Neural crest cell (in vitro differentiated cells): Measurements from ENCODE around the gene MPIG6B. TPM values are rescaled to one million over a fixed set of nuclear protein-coding genes. Genes with fewer than 3 reads are reported as not detected.

Experiments
- DNase-seq: peaks from one replicate; pipeline ENCODE4 v3.0.0; 2021; ENCODE audit warnings: low read depth, mixed read lengths, low spot score
- H3K27ac Mint-ChIP-seq: one replicate; pipeline ENCODE4 v1.8.0; 2021; ENCODE audit warnings: mild to moderate bottlenecking, mixed read lengths; ENCODE audit not compliant: unreplicated experiment
- H3K27me3 Mint-ChIP-seq: 2 replicates; pipeline ENCODE4 v1.8.0; 2021; ENCODE audit warnings: low read depth, mild to moderate bottlenecking, mixed read lengths
- H3K36me3 Mint-ChIP-seq: 2 replicates; pipeline ENCODE4 v1.8.0; 2021; ENCODE audit warnings: low read depth, mild to moderate bottlenecking, mixed read lengths
- H3K4me1 Mint-ChIP-seq: 2 replicates; pipeline ENCODE4 v1.8.0; 2021; ENCODE audit warnings: mixed read lengths
- H3K4me3 Mint-ChIP-seq: one replicate; pipeline ENCODE4 v1.8.0; 2021; ENCODE audit warnings: mild to moderate bottlenecking, mixed read lengths
- H3K9me3 Mint-ChIP-seq: 2 replicates; pipeline ENCODE4 v1.8.0; 2021; ENCODE audit warnings: mixed read lengths
- total RNA-seq: library from RNA; stranded (reverse); gene quantifications from 2 replicates; pipeline ENCODE4 v1.2.1, GENCODE V29; 2021
- TF ChIP-seq, protein P1 (sequence below): fragments of 200-600 bp; sonication (generic); conservative IDR thresholded peaks from 2 replicates; pipeline ENCODE4 v1.5.0; 2021; ENCODE audit warnings: antibody characterized with exemption, mild to moderate bottlenecking

The MPIG6B gene
- total RNA-seq, 1 donor from 2014 or later = not detected

DNA sequence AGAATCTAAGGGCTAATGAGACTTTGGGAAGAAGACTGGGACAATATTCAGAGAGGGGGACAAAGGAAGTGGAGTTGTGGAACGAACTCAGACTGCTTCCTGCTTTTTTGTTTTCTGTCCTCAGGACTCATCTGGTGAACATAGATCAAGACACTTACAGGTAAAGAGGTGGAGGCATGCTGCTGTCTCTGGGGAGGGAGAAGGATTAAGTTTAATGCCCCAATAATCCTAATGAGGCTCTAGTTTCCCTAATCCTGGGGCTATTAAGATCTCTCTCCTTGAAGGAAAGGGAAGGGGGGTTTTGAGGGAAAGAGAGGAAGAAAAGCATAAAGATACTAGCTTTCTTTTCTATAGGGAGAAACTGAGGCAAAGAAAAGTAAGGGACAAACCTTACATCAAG lies 21.2 kb downstream of the MPIG6B start:
- no peaks in the 10 kb centered on the region for H3K27me3 Mint-ChIP-seq
- peaks cover 48% of the 10 kb centered on the region for H3K4me1 Mint-ChIP-seq
- peaks cover 18% of the 10 kb centered on the region for H3K36me3 Mint-ChIP-seq
- H3K9me3 Mint-ChIP-seq = no peaks in the 10 kb centered on the region
- H3K4me3 Mint-ChIP-seq = no peak overlapping the region
- no peak for DNase-seq
- TF ChIP-seq, protein P1, sequence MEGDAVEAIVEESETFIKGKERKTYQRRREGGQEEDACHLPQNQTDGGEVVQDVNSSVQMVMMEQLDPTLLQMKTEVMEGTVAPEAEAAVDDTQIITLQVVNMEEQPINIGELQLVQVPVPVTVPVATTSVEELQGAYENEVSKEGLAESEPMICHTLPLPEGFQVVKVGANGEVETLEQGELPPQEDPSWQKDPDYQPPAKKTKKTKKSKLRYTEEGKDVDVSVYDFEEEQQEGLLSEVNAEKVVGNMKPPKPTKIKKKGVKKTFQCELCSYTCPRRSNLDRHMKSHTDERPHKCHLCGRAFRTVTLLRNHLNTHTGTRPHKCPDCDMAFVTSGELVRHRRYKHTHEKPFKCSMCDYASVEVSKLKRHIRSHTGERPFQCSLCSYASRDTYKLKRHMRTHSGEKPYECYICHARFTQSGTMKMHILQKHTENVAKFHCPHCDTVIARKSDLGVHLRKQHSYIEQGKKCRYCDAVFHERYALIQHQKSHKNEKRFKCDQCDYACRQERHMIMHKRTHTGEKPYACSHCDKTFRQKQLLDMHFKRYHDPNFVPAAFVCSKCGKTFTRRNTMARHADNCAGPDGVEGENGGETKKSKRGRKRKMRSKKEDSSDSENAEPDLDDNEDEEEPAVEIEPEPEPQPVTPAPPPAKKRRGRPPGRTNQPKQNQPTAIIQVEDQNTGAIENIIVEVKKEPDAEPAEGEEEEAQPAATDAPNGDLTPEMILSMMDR = no peak
- peak overlapping the region; percentile 23 for H3K27ac Mint-ChIP-seq

- no peaks in the 10 kb centered on the region for H3K27me3 Mint-ChIP-seq
- H3K36me3 Mint-ChIP-seq = peaks cover 13% of the 10 kb centered on the region
- no peaks in the 10 kb centered on the region for H3K9me3 Mint-ChIP-seq
- no peak overlapping the region for H3K27ac Mint-ChIP-seq
- H3K4me3 Mint-ChIP-seq = no peak overlapping the region
- peaks cover 13% of the 10 kb centered on the region for H3K4me1 Mint-ChIP-seq
- DNase-seq = no peak
- TF ChIP-seq, protein P1 = no peak
These were observed 26.3 kb downstream of the MPIG6B start for GRCh38 chr6:31749301-31750036.

DNA sequence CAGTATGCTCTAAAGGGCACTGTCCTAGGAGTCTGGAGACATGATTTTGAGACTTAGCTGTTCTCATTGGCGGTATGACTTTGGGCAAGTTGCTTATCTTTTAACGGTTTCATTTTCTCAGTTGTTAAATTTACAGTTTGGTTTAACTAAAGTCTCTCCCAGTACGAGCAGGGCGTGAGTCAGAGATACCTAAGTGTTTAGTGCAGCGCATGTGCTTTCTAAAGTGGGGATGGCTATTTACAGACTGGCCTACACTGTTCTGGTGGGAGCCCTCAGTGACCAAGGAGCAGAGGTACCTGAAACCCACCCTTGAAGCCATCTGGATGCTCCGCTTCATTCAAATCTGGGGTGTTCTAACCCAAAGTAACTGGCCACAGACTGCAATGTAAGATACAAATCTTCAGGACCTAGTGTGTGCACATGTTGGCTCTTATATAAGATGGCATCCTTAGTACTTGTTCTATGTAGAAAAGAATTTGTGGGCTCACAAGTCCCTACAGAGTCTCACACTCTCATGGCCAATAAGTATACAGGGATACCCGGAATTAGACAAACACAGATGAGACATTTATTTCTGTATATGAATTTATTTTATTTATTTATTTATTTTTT lies 27.3 kb downstream of the MPIG6B start:
- Mint-ChIP-seq H3K27ac (peak overlapping the region; percentile 20), H3K27me3 (no peaks in the 10 kb centered on the region), H3K36me3 (peaks cover 13% of the 10 kb centered on the region), H3K9me3 (no peaks in the 10 kb centered on the region), H3K4me1 (peaks cover 6% of the 10 kb centered on the region), H3K4me3 (no peak overlapping the region)
- TF ChIP-seq, protein P1 = no peak
- DNase-seq = no peak

DNA sequence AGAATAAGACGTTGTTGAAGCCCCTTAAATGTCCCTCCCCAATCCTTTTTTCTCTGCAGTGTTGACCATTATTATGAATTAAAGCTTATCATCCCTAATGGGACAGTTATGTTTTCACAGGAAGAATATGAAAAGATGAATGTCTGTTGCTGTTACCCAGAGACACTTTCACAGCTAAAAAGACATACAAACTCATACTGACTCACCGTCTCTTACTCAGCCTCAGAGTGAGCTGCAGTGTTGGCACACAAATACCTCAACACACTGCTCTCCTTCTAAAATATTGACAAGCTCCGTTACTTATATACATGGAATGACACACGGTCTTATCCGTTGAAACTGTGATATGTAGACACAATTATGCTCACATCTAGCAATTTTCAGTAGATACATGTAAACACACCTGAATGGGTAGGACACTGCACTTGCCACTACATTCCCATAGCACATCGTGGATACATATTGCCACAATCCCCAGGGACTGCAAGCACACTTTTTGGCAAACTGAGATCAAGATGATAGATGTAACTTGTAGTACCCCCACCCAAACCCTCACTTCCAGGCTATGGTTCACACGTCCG lies 29.7 kb downstream of the MPIG6B start:
- Mint-ChIP-seq H3K4me3 (no peak overlapping the region), H3K27ac (no peak overlapping the region), H3K27me3 (no peaks in the 10 kb centered on the region), H3K9me3 (no peaks in the 10 kb centered on the region), H3K36me3 (peaks cover 9% of the 10 kb centered on the region), H3K4me1 (no peaks in the 10 kb centered on the region)
- no peak for DNase-seq
- TF ChIP-seq, protein P1 = no peak

DNA sequence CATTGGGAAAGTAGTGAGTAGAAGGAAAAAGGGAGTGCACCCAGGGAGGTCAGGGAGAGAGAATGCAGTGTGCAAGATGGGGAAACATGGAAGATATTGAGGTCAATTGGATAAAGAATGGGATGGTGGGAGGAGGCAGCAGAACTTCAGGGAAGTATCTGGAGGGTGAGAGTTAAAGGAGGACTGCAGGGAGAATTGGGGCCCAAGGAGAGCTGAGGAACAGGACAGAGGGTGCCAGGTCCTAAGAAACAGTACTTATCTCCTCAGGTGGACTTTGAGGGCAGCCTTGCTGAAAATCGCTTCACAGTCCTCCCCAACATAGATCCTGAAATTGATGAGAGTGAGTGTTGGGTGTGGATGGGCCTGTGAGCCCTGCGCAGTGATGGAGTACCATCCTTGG lies 35.1 kb downstream of the MPIG6B start:
- peaks cover 17% of the 10 kb centered on the region for H3K4me1 Mint-ChIP-seq
- no peaks in the 10 kb centered on the region for H3K27me3 Mint-ChIP-seq
- no peak overlapping the region for H3K27ac Mint-ChIP-seq
- no peaks in the 10 kb centered on the region for H3K9me3 Mint-ChIP-seq
- H3K4me3 Mint-ChIP-seq = no peak overlapping the region
- peaks cover 28% of the 10 kb centered on the region for H3K36me3 Mint-ChIP-seq
- DNase-seq = no peak
- TF ChIP-seq, protein P1 = no peak
